ENCODE results near the gene C1QTNF3.

DNA sequence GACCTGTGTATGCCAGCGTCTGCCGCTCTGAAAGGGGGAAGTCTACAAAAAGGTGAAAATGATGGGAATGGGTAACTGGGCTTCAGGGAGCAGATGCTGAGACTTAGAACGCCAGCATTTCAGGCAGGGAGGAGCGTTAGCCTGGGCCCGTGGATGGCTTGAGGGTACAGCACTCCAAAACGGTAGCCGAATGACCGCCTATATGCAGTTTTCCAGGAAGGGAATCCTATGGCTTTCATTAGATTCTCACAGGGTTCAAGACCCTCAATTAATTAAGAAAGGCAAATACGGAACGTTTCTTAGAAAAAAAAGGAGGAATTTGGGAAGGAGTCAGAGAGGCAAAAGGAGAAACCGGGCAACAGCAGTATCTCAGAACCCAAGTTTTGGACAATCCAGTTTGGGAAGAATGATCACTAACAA, 35.8 kb downstream of the C1QTNF3 start:
- TF ChIP-seq, protein P1, sequence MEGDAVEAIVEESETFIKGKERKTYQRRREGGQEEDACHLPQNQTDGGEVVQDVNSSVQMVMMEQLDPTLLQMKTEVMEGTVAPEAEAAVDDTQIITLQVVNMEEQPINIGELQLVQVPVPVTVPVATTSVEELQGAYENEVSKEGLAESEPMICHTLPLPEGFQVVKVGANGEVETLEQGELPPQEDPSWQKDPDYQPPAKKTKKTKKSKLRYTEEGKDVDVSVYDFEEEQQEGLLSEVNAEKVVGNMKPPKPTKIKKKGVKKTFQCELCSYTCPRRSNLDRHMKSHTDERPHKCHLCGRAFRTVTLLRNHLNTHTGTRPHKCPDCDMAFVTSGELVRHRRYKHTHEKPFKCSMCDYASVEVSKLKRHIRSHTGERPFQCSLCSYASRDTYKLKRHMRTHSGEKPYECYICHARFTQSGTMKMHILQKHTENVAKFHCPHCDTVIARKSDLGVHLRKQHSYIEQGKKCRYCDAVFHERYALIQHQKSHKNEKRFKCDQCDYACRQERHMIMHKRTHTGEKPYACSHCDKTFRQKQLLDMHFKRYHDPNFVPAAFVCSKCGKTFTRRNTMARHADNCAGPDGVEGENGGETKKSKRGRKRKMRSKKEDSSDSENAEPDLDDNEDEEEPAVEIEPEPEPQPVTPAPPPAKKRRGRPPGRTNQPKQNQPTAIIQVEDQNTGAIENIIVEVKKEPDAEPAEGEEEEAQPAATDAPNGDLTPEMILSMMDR (conservative IDR thresholded peaks at IDR 0.05; ENCODE audit: low read depth in 2 of 2): no peak
- TF ChIP-seq POLR2AphosphoS5 (IDR thresholded peaks at IDR 0.05; ENCODE audit: low read depth): no peak
- TF ChIP-seq EZH2 (IDR thresholded peaks at IDR 0.05; ENCODE audit: low read depth, unreplicated experiment): no peak
- no peak for TF ChIP-seq CREB1 (CRISPR knock-in tag; IDR thresholded peaks at IDR 0.05; ENCODE audit: low read depth)
- TF ChIP-seq NANOG (IDR thresholded peaks at IDR 0.05; ENCODE audit: borderline replicate concordance): no peak
- no peak for TF ChIP-seq EZH2phosphoT487 (IDR thresholded peaks at IDR 0.05; ENCODE audit: unreplicated experiment)

All from GM23338 (cell line).